ENCODE results near the gene OOEP. TPM values are rescaled to one million over a fixed set of nuclear protein-coding genes. Genes with fewer than 3 reads are reported as not detected.

The OOEP gene
- polyA plus RNA-seq, 1 of the 3 experiments (the other 2 are of a cell fraction) = not detected

DNA sequence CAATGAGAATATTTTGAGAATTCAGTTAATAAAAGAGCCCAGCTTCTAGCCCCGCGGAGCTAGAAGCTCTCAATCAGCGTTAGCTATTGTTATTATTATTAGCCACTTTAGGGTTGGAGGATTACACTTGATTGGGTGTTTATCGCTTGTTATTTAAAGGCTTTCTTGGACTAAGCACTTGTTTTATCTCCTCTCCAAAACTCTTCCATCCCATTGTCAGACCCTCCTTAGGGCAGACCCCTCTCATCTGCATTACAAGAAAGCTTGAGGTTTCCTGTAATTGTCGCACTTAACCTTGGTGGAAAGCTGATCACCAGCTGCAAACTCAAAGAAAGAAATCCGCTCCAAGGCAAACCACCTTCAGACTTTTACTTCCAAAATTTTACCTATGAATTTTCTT lies 20.4 kb downstream of the OOEP start (continued):
- no peak for TF ChIP-seq REST (IDR thresholded peaks at IDR 0.05; ENCODE audit: low read depth, low read length)

DNA sequence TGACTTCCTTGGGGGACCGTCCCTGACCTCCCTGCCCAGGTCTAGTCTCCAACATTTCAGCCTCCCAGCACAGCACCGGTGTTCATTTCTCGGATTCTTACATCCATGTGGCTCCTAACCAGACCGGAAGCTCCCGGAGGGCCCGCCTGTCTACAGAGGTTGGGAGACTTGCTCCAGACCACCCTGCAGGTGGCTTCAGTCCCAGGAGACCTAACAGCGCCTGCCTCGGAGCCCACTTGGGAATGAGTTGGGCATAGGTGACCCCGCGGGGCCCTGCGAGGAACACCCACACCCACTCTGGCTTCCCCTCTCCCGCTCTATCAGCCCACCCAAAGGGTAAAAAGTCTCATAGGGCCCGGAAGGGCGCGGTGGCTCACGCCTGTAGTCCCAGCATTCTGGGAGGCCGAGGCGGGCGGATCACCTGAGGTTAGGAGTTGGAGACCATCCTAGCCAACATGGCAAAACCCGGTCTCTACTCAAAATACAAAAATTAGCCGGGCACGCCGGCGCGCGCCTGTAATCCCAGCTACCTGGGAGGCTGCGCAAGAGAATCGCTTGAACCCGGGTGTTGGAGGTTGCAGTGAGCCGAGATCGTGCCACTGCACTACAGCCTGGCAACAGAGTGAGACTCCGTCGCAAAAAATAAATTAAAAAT lies 21.0 kb downstream of the OOEP start:
- Histone ChIP-seq H3K9me2 (no peaks in the 10 kb centered on the region), H3K4me1 (ENCODE audit: control insufficient read depth in 1 of 2, insufficient read depth in 2 of 2, low read depth in 1 of 2, low read length in 1 of 2) (no peaks in the 10 kb centered on the region), H2AFZ (ENCODE audit: low read depth) (no peak overlapping the region), H3K36me3 (replicated peaks in 1 of 2; ENCODE audit: control insufficient read depth in 1 of 2, insufficient read depth in 2 of 2, low read length in 1 of 2) (no peaks in the 10 kb centered on the region), H3K27ac (ENCODE audit: low read depth in 2 of 2, low read length in 1 of 2) (no peak overlapping the region), H3K4me3 (ENCODE audit: low read depth in 2 of 2, low read length in 1 of 2) (no peak overlapping the region), H3K9ac (no peak overlapping the region), H3K4me2 (no peak overlapping the region), H3K9me3 (no peaks in the 10 kb centered on the region), H4K20me1 (ENCODE audit: insufficient read depth) (no peaks in the 10 kb centered on the region), H3K27me3 (ENCODE audit: insufficient read depth) (no peaks in the 10 kb centered on the region), H3K79me2 (ENCODE audit: insufficient read depth) (no peaks in the 10 kb centered on the region), H3F3A (replicated peaks; ENCODE audit: insufficient read depth) (no peaks in the 10 kb centered on the region)
- no peak for DNase-seq
- no peak for TF ChIP-seq MAX (IDR thresholded peaks at IDR 0.05; ENCODE audit: low read depth)
- no peak for TF ChIP-seq RFX5 (IDR thresholded peaks at IDR 0.05; ENCODE audit: low read length)
- TF ChIP-seq MXI1 (IDR thresholded peaks at IDR 0.05; ENCODE audit: low read depth, low read length) = no peak
- no peak for TF ChIP-seq IRF3 (IDR thresholded peaks at IDR 0.05; ENCODE audit: low read depth, low read length)
- no peak for TF ChIP-seq SIN3A (IDR thresholded peaks at IDR 0.05; ENCODE audit: borderline replicate concordance, low read depth, low read length)
- no peak for TF ChIP-seq RXRA (IDR thresholded peaks at IDR 0.05; ENCODE audit: borderline replicate concordance, low read depth)
- no peak for TF ChIP-seq GABPA (IDR thresholded peaks at IDR 0.05; ENCODE audit: low read depth)
- TF ChIP-seq, protein P1, sequence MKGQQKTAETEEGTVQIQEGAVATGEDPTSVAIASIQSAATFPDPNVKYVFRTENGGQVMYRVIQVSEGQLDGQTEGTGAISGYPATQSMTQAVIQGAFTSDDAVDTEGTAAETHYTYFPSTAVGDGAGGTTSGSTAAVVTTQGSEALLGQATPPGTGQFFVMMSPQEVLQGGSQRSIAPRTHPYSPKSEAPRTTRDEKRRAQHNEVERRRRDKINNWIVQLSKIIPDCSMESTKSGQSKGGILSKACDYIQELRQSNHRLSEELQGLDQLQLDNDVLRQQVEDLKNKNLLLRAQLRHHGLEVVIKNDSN (IDR thresholded peaks at IDR 0.05; ENCODE audit: borderline replicate concordance, low read depth) = no peak
- no peak for TF ChIP-seq FOXM1 (IDR thresholded peaks at IDR 0.05; ENCODE audit: low read depth)
- TF ChIP-seq NRF1 (IDR thresholded peaks at IDR 0.05; ENCODE audit: low read depth, low read length) = no peak
- no peak for TF ChIP-seq POLR2AphosphoS5 (IDR thresholded peaks at IDR 0.05; ENCODE audit: low read depth, low read length)
- no peak for TF ChIP-seq NFIC (IDR thresholded peaks at IDR 0.05; ENCODE audit: borderline replicate concordance)
- no peak for TF ChIP-seq EP300 (IDR thresholded peaks at IDR 0.05; ENCODE audit: borderline replicate concordance in 1 of 2, low read depth in 1 of 2, low read length in 1 of 2)
- TF ChIP-seq, protein P2, sequence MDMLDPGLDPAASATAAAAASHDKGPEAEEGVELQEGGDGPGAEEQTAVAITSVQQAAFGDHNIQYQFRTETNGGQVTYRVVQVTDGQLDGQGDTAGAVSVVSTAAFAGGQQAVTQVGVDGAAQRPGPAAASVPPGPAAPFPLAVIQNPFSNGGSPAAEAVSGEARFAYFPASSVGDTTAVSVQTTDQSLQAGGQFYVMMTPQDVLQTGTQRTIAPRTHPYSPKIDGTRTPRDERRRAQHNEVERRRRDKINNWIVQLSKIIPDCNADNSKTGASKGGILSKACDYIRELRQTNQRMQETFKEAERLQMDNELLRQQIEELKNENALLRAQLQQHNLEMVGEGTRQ (IDR thresholded peaks at IDR 0.05; ENCODE audit: borderline replicate concordance, low read depth, low read length) = no peak
- TF ChIP-seq JUND (IDR thresholded peaks at IDR 0.05) = no peak
- no peak for TF ChIP-seq FOSL2 (IDR thresholded peaks at IDR 0.05; ENCODE audit: borderline replicate concordance, low read depth)
- TF ChIP-seq GATA2 (CRISPR knock-in tag; IDR thresholded peaks at IDR 0.05) = no peak
- no peak for TF ChIP-seq TEAD4 (IDR thresholded peaks at IDR 0.05; ENCODE audit: borderline replicate concordance, insufficient read depth)
- TF ChIP-seq YY1 (IDR thresholded peaks at IDR 0.05; ENCODE audit: low read depth) = no peak
- 81% methylated on average over 23 of the region's 33 CpGs for WGBS (ENCODE audit: low lambda C conversion rate)
- POLR2A ChIA-PET = no interaction called here
- CTCF ChIA-PET = interaction anchor here (0.6 kb wide), 2 partner anchors 22 to 1958 kb away, joined by 3 read pairs; no protein-coding TSS in a partner anchor

Measured in SK-N-SH (cell line).